Right lobe of liver (tissue), 6 donors: ENCODE measurements around the gene IER2. TPM values are rescaled to one million over a fixed set of nuclear protein-coding genes. Genes with fewer than 3 reads are reported as not detected.
A peak's percentile ranks its signal among the peaks of the same experiment; 100 is the strongest.

ENCODE experiments used
- ATAC-seq, 4 donors: fragments of 200-7000 bp; cut with Tn5 transposase; one replicate each; pipeline ENCODE4 v1.9.1; 2020; ENCODE audit warnings: mild to moderate bottlenecking in 4 of 4, moderate library complexity in 4 of 4
- DNase-seq, 3 donors: peaks; one replicate each; pipeline ENCODE4 v3.0.0-alpha.2; 2020
- H3K27ac ChIP-seq, 3 donors: fragments of 200-600 bp; one replicate each; pipeline ENCODE4 v1.8.0; 2022
- H3K27me3 ChIP-seq, 2 donors: fragments of 200-600 bp; one replicate each; pipeline ENCODE4 v1.8.0; 2022
- H3K36me3 ChIP-seq, 4 donors: fragments of 200-600 bp; sonication (generic) in 1 of 4; one replicate each; pipeline versions ENCODE4 v1.5.1 to v1.8.0; 2017 to 2022; ENCODE audit warnings: control low read depth in 1 of 4
- H3K4me1 ChIP-seq, 4 donors: fragments of 200-600 bp; sonication (generic) in 1 of 4; one replicate each; pipeline versions ENCODE4 v1.5.1 to v1.8.0; 2017 to 2022; ENCODE audit warnings: control low read depth in 1 of 4
- H3K4me3 ChIP-seq, 3 donors: fragments of 200-600 bp; one replicate each; pipeline ENCODE4 v1.8.0; 2022
- H3K9me3 ChIP-seq, 4 donors: fragments of 200-600 bp; sonication (generic) in 1 of 4; one replicate each; pipeline versions ENCODE4 v1.5.1 to v1.8.0; 2017 to 2022; ENCODE audit warnings: control low read depth in 1 of 4
- CTCF ChIP-seq, 4 donors: fragments of 200-600 bp in 3 of 4; fragments of 450-650 bp in 1 of 4; IDR thresholded peaks; one replicate each; pipeline versions ENCODE4 v1.5.1 to v1.8.0; 2016 to 2022; ENCODE audit warnings: antibody characterized with exemption in 4 of 4, mild to moderate bottlenecking in 2 of 4
- POLR2A ChIP-seq: fragments of 450-650 bp; IDR thresholded peaks from one replicate; pipeline ENCODE4 v1.6.1; 2017; ENCODE audit warnings: antibody characterized with exemption, mild to moderate bottlenecking
- WGBS: methylation state at CpG from one replicate; pipeline ENCODE4 v1.1.6; 2018; ENCODE audit warnings: low coverage, low lambda C conversion rate; ENCODE audit not compliant: insufficient coverage; ENCODE audit errors: missing lambda C conversion rate; 5-methylcytosine and 5-hydroxymethylcytosine counted together
- intact Hi-C, 2 donors: fragments of 100-400 bp; cut with DNase I; formaldehyde crosslinking; loops; one replicate each; pipeline versions ENCODE4 v1.11.2 to v1.14.1; 2022
- total RNA-seq, 6 experiments: library from RNA; depleted of rRNA in 2 of 6; stranded (reverse); fragments of >200 nt in 2 of 6; fragmentation: NEBNext Ultra II Directional in 3 of 6; extraction: Animal tissue kit (Norgen Biotek cat#: 25700) in 3 of 6; gene quantifications; one replicate each; pipeline versions ENCODE4 v1.1.0 to v1.2.4, GENCODE V29; 2016 to 2023
- donor health status: DM: no; HTN: yes; CAD: no.
- donor health status: DM: no; HTN: no; CAD: no.
- donor health status: DM: no; HTN: no; CAD: no.
- donor health status: DM: no; HTN: yes; CAD: no.
- donor health status: DM: no; HTN: yes; CAD: no.

IER2 gene
- total RNA-seq, 6 experiments from 2014 or later, result 19.1 to 86.6 (median 23.8) TPM

GRCh38 chr19:13154241-13154778 is 4.1 kb downstream of the IER2 start:
- intact Hi-C loops, result no loop called here
- WGBS, result 1% methylated on average over 14 of the region's 21 CpGs
- TF ChIP-seq POLR2A (peak; percentile 82), CTCF (IDR thresholded peaks at IDR 0.05) (no peak)
- peak; percentile 97 to 98 (median 97) for DNase-seq
- Histone ChIP-seq H3K9me3 (no peaks in the 10 kb centered on the region), H3K27ac (peak overlapping the region; percentile 96 to 99 (median 99)), H3K4me1 (peaks cover 0 to 13% (median 4%) of the 10 kb centered on the region in 4 donors), H3K4me3 (peak overlapping the region; percentile 83 to 88 (median 88)), H3K36me3 (no peaks in the 10 kb centered on the region), H3K27me3 (no peaks in the 10 kb centered on the region)
- peak; percentile 23 to 42 (median 35) for ATAC-seq

- Histone ChIP-seq H3K36me3 (no peaks in the 10 kb centered on the region), H3K4me3 (peak overlapping the region; percentile 83 to 88 (median 88)), H3K9me3 (no peaks in the 10 kb centered on the region), H3K27me3 (no peaks in the 10 kb centered on the region), H3K4me1 (peaks cover 0 to 11% (median 3%) of the 10 kb centered on the region in 4 donors), H3K27ac (peak overlapping the region; percentile 96 to 99 (median 99))
- peak; percentile 74 to 83 (median 81) for DNase-seq
- peak in 1 of 4 donors; percentile 1 for ATAC-seq
- TF ChIP-seq POLR2A (peak; percentile 64), CTCF (IDR thresholded peaks at IDR 0.05) (peak in 2 of 4 donors; percentile 7 to 19)
- intact Hi-C loops, result no loop called here
- 0% methylated on average over 18 of the region's 24 CpGs for WGBS
These were observed 4.8 kb downstream of the IER2 start for GRCh38 chr19:13154911-13155471.

GRCh38 chr19:13155472-13156359 is 5.5 kb downstream of the IER2 start:
- peak; percentile 41 to 62 (median 48) for ATAC-seq
- intact Hi-C loops, result no loop called here

More at GRCh38 chr19:13155472-13156359, 5.5 kb downstream of the IER2 start:
- no peaks in the 10 kb centered on the region for H3K36me3 ChIP-seq
- H3K4me3 ChIP-seq, result peak overlapping the region; percentile 83 to 88 (median 88)
- peaks cover 0 to 11% (median 3%) of the 10 kb centered on the region in 4 donors for H3K4me1 ChIP-seq
- H3K27ac ChIP-seq, result peak overlapping the region; percentile 96 to 99 (median 99)
- no peak for TF ChIP-seq CTCF (IDR thresholded peaks at IDR 0.05)
- peak; percentile 48 for TF ChIP-seq POLR2A
- no peaks in the 10 kb centered on the region for H3K27me3 ChIP-seq
- no peaks in the 10 kb centered on the region for H3K9me3 ChIP-seq
- DNase-seq, result peak; percentile 93 to 96 (median 95)
- 0% methylated on average over 17 of the region's 55 CpGs for WGBS
